ENCODE measurements around the gene KLRF2.

The KLRF2 gene

GRCh38 chr12:9895215-9895971, 14.1 kb downstream of the KLRF2 start:
- no peak for DNase-seq

GRCh38 chr12:9897535-9897934, 16.2 kb downstream of the KLRF2 start:
- no peak for DNase-seq

- DNase-seq: no peak
These were observed 17.9 kb downstream of the KLRF2 start for GRCh38 chr12:9899209-9899608.

- DNase-seq: no peak
These were observed 19.6 kb downstream of the KLRF2 start for GRCh38 chr12:9900930-9901329.

GRCh38 chr12:9902539-9903228, 21.4 kb downstream of the KLRF2 start:
- no peak for DNase-seq

GRCh38 chr12:9906873-9907272, 25.6 kb downstream of the KLRF2 start:
- DNase-seq: no peak

- DNase-seq: no peak
These were observed 26.5 kb downstream of the KLRF2 start for GRCh38 chr12:9907769-9908168.

- no peak for DNase-seq
These were observed 27.1 kb downstream of the KLRF2 start for GRCh38 chr12:9908350-9908749.

GRCh38 chr12:9909724-9910123, 28.4 kb downstream of the KLRF2 start:
- DNase-seq: no peak

GRCh38 chr12:9910716-9911421, 29.6 kb downstream of the KLRF2 start:
- no peak for DNase-seq

- no peak for DNase-seq
These were observed 30.4 kb downstream of the KLRF2 start for GRCh38 chr12:9911708-9912107.

GRCh38 chr12:9919443-9919842, 38.2 kb downstream of the KLRF2 start:
- no peak for DNase-seq

- no peak for DNase-seq
These were observed 39.2 kb downstream of the KLRF2 start for GRCh38 chr12:9920451-9920850.

- DNase-seq: no peak
These were observed 41.1 kb downstream of the KLRF2 start for GRCh38 chr12:9922429-9922828.

- DNase-seq: peak; percentile 34
These were observed 44.6 kb downstream of the KLRF2 start for GRCh38 chr12:9925705-9926393.

GRCh38 chr12:9926876-9927275, 45.6 kb downstream of the KLRF2 start:
- no peak for DNase-seq

- no peak for DNase-seq
These were observed 47.3 kb downstream of the KLRF2 start for GRCh38 chr12:9928607-9929006.

- DNase-seq: no peak
These were observed 50.0 kb downstream of the KLRF2 start for GRCh38 chr12:9931245-9931644.

GRCh38 chr12:9932270-9932669, 51.0 kb downstream of the KLRF2 start, which contains the start of gene CLEC2A:
Gene CLEC2A, minus strand, starts transcription at chr12:9932370. Its CDS starts 41 bp downstream, at chr12:9932329.
- no peak for DNase-seq

- DNase-seq: no peak
These were observed 52.7 kb downstream of the KLRF2 start for GRCh38 chr12:9933958-9934357.

GRCh38 chr12:9935026-9935425, 53.7 kb downstream of the KLRF2 start:
- no peak for DNase-seq

GRCh38 chr12:9936591-9936990, 55.3 kb downstream of the KLRF2 start:
- DNase-seq: no peak

GRCh38 chr12:9940375-9940774, 59.1 kb downstream of the KLRF2 start:
- DNase-seq: no peak
